MCF 10A (cell line): ENCODE data around the gene GSG1L. TPM values are rescaled to one million over a fixed set of nuclear protein-coding genes. Genes with fewer than 3 reads are reported as not detected.

Experiments used
- BruUV-seq: library from RNA; stranded (reverse); fragments of 400-500 nt; replicated peaks from 2 replicates; lab custom pipeline; 2021; lab: Mats Ljungman, UMichigan
- CTCF ChIA-PET: fragments of 300-600 bp; sonication (Branson Sonifier 250); formaldehyde crosslinking; extraction: SDS; loops from one replicate; lab custom pipeline; 2021; ENCODE audit warnings: antibody characterized with exemption, inconsistent platforms; lab: Yijun Ruan, JAX
- POLR2A ChIA-PET: fragments of 300-600, 350-650 bp; sonication (Branson Sonifier 250); formaldehyde crosslinking; extraction: SDS; loops from one replicate; lab custom pipeline; 2020; ENCODE audit warnings: antibody characterized with exemption, inconsistent platforms; lab: Yijun Ruan, JAX
- DNase-seq: peaks from one replicate; pipeline ENCODE4 v3.0.0-alpha.2; 2018; ENCODE audit not compliant: unreplicated experiment
- H3K27ac Mint-ChIP-seq: one replicate; pipeline ENCODE4 v1.8.0; 2022; ENCODE audit warnings: mild to moderate bottlenecking, low read depth, mixed read lengths; ENCODE audit not compliant: unreplicated experiment
- H3K27me3 Mint-ChIP-seq: one replicate; pipeline ENCODE4 v1.8.0; 2022; ENCODE audit warnings: mixed read lengths; ENCODE audit not compliant: insufficient read depth, unreplicated experiment
- H3K36me3 Mint-ChIP-seq: one replicate; pipeline ENCODE4 v1.8.0; 2022; ENCODE audit warnings: mild to moderate bottlenecking, moderate library complexity, mixed read lengths; ENCODE audit not compliant: insufficient read depth, unreplicated experiment
- H3K4me1 Mint-ChIP-seq: one replicate; pipeline ENCODE4 v1.8.0; 2022; ENCODE audit warnings: mixed read lengths; ENCODE audit not compliant: insufficient read depth, unreplicated experiment
- H3K4me3 Mint-ChIP-seq: one replicate; pipeline ENCODE4 v1.8.0; 2022; ENCODE audit warnings: mild to moderate bottlenecking, moderate library complexity, mixed read lengths; ENCODE audit not compliant: unreplicated experiment
- H3K9me3 Mint-ChIP-seq: one replicate; pipeline ENCODE4 v1.8.0; 2022; ENCODE audit warnings: mixed read lengths; ENCODE audit not compliant: unreplicated experiment
- intact Hi-C: fragments of 100-400 bp; cut with micrococcal nuclease; formaldehyde crosslinking; loops from 2 replicates; pipeline ENCODE4 v1.14.1; 2022
- total RNA-seq: library from RNA; stranded (reverse); gene quantifications from 2 replicates; pipeline ENCODE4 v1.2.3, GENCODE V29; 2022
- TF ChIP-seq, protein P1 (sequence below): fragments of 200-600 bp; IDR thresholded peaks from one replicate; pipeline ENCODE4 v1.8.0; 2022; ENCODE audit warnings: antibody characterized with exemption, mild to moderate bottlenecking; ENCODE audit not compliant: unreplicated experiment

Gene GSG1L
- total RNA-seq, 1 experiment from 2014 or later = not detected

DNA sequence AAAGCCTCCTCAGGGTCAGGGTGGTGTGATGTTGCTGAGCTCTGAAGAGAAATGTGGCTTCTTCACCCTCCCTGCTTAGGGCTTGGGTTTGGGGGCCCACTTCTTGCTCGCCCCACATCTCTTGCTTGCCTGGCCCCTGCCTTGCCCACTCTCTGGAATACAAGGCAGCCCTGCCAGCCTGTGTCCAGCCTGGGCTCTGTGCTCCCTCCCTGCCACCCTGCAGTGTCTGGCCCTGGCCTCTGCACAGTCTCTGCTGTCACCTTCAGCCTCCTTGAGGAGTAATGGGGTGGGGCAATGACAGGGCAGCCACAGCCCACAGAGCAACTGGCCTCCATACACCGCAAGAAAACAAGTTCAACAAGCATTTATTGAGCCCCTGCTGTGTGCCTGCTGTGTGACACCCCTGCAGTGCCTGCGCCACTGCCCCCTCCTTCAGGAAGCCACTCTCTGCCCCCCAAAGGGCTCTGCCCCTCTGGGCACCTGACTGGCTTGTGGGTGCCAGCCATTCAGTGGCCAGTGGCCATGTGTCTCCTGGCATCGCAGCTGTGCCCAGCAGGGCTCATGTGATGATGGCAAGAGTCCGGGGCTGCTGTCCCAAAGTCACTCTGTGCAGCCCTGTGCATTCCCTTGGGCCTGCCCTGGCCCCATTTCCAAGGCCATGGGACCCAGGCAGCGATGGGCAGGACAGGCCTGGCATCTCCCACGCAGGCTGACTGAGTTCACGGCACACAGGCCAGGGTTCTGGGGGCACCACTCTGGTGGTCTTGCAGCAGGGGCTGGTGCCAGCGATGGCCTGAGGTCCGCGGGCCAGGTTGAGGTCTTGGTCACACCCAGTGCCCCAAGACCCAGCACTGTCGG, 272.7 kb downstream of the GSG1L start:
- TF ChIP-seq, protein P1, sequence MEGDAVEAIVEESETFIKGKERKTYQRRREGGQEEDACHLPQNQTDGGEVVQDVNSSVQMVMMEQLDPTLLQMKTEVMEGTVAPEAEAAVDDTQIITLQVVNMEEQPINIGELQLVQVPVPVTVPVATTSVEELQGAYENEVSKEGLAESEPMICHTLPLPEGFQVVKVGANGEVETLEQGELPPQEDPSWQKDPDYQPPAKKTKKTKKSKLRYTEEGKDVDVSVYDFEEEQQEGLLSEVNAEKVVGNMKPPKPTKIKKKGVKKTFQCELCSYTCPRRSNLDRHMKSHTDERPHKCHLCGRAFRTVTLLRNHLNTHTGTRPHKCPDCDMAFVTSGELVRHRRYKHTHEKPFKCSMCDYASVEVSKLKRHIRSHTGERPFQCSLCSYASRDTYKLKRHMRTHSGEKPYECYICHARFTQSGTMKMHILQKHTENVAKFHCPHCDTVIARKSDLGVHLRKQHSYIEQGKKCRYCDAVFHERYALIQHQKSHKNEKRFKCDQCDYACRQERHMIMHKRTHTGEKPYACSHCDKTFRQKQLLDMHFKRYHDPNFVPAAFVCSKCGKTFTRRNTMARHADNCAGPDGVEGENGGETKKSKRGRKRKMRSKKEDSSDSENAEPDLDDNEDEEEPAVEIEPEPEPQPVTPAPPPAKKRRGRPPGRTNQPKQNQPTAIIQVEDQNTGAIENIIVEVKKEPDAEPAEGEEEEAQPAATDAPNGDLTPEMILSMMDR = no peak
- intact Hi-C loops = no loop called here
- CTCF ChIA-PET = no interaction called here
- Mint-ChIP-seq H3K27ac (no peak overlapping the region), H3K27me3 (no peaks in the 10 kb centered on the region), H3K4me3 (no peak overlapping the region), H3K9me3 (no peaks in the 10 kb centered on the region), H3K36me3 (no peaks in the 10 kb centered on the region), H3K4me1 (no peaks in the 10 kb centered on the region)
- BruUV-seq = no TSS peak
- POLR2A ChIA-PET = no interaction called here
- DNase-seq = no peak

DNA sequence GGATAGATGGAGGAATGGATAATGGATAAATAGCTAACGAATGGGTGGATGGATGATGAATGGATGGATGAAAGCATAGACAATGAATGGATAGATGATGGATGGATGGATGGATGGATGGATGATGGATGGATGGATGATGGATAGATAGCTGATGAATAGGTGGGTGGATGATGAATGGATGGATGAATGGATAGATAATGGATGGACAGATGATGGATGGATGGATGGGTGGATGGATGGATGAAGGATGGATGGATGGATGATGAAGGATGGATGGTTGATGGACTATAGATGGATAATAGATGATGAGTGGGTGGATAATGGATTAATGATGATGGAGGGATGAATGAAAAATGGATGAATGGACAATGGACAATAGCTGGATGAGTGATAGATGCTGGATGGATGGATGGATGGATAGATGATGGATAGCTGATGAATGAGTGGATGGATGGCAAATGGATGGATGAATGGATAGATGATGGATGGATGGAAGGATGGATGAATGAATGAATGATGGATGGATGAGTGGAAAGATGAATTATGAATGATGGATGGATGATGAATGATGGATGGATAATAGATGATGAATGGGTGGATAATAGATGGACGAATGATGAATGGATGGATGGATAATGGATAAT, 273.8 kb downstream of the GSG1L start:
- Mint-ChIP-seq H3K36me3 (no peaks in the 10 kb centered on the region), H3K4me3 (no peak overlapping the region), H3K27me3 (no peaks in the 10 kb centered on the region), H3K27ac (no peak overlapping the region), H3K9me3 (no peaks in the 10 kb centered on the region), H3K4me1 (no peaks in the 10 kb centered on the region)
- DNase-seq = no peak
- ChIA-PET CTCF (interaction anchor here (0.6 to 0.7 kb wide), 3 partner anchors 27 to 293 kb away, joined by 3 read pairs; no protein-coding TSS in a partner anchor), POLR2A (no interaction called here)
- TF ChIP-seq, protein P1 = no peak
- intact Hi-C loops = no loop called here
- BruUV-seq = no TSS peak

DNA sequence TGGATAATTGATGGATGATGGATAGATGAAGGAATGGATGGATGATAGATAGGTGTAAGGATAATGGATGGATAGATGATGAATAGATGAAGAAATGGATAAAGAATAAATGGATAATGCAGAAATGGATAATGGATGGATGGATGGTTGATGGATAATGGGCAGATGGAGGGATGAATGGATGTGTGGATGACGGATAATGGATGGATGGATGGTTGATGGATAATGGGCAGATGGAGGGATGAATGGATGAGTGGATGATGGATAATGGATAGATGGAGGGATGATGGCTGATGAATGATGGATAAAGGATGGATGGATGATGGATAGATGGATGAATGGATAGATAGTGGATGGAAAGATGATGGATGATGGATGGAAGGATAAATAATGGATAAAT, 274.4 kb downstream of the GSG1L start:
- no peaks in the 10 kb centered on the region for H3K27me3 Mint-ChIP-seq
- POLR2A ChIA-PET = no interaction called here
- no peaks in the 10 kb centered on the region for H3K9me3 Mint-ChIP-seq
- CTCF ChIA-PET = interaction anchor here (0.6 to 0.7 kb wide), 2 partner anchors 27 to 292 kb away, joined by 3 read pairs; no protein-coding TSS in a partner anchor
- no peaks in the 10 kb centered on the region for H3K4me1 Mint-ChIP-seq
- intact Hi-C loops = no loop called here
- TF ChIP-seq, protein P1 = no peak
- BruUV-seq = no TSS peak
- H3K36me3 Mint-ChIP-seq = no peaks in the 10 kb centered on the region
- no peak overlapping the region for H3K27ac Mint-ChIP-seq
- H3K4me3 Mint-ChIP-seq = no peak overlapping the region
- no peak for DNase-seq

DNA sequence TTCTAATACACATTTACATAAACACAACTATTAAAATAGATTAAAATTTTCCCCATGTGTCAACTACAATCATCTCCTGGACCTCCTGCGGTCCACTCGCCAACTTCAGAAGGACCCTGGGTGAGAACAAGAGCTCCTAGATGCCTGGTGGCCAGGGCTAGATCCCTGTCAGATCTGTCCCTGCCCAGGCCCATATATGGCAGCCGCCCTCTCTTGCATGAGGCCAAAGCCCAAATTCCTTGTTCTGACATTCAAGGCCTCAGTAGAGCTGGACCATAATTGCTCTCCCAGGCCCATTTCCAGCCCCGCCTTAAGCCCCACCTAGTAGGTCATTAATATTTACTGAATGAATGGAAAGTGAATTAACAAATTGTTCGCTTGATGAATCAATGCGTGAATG, 275.8 kb downstream of the GSG1L start:
- intact Hi-C loops = no loop called here
- Mint-ChIP-seq H3K4me1 (no peaks in the 10 kb centered on the region), H3K36me3 (no peaks in the 10 kb centered on the region), H3K27me3 (no peaks in the 10 kb centered on the region), H3K4me3 (no peak overlapping the region), H3K9me3 (no peaks in the 10 kb centered on the region), H3K27ac (no peak overlapping the region)
- ChIA-PET POLR2A (no interaction called here), CTCF (no interaction called here)
- TF ChIP-seq, protein P1 = no peak
- no peak for DNase-seq
- BruUV-seq = no TSS peak
